Measurements from ENCODE around the gene CLUH.

The CLUH gene

GRCh38 chr17:2721603-2722002 is 10.0 kb upstream of the CLUH start:
- no peak for DNase-seq (ENCODE audit: low read depth, low spot score)

- no peak for DNase-seq (ENCODE audit: low read depth, low spot score)
Measured at GRCh38 chr17:2719861-2720260, 8.3 kb upstream of the CLUH start.

GRCh38 chr17:2718150-2718938 is 6.8 kb upstream of the CLUH start:
- no peak for DNase-seq (ENCODE audit: low read depth, low spot score)

- no peak for DNase-seq (ENCODE audit: low read depth, low spot score)
Measured at GRCh38 chr17:2716649-2717048, 5.1 kb upstream of the CLUH start.

DNA sequence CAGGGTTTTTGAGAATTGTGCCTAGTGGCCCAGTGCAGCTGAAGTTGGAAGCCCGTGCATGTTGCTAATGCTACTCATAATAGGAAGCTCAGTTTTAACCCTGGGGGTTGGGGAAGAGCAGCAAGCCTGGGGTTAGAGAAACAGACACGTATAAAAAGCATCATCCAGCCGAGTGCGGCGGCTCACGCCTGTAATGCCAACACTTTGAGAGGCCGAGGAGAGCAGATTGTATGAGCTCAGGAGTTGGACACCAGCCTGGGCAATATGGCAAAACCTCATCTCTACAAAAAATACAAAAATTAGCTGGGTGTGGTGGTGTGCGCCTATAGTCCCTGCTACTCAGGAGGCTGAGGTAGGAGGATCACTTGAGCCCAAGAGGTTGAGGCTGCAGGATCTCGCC is 2.3 kb upstream of the CLUH start:
- DNase-seq (ENCODE audit: low read depth, low spot score): no peak

DNA sequence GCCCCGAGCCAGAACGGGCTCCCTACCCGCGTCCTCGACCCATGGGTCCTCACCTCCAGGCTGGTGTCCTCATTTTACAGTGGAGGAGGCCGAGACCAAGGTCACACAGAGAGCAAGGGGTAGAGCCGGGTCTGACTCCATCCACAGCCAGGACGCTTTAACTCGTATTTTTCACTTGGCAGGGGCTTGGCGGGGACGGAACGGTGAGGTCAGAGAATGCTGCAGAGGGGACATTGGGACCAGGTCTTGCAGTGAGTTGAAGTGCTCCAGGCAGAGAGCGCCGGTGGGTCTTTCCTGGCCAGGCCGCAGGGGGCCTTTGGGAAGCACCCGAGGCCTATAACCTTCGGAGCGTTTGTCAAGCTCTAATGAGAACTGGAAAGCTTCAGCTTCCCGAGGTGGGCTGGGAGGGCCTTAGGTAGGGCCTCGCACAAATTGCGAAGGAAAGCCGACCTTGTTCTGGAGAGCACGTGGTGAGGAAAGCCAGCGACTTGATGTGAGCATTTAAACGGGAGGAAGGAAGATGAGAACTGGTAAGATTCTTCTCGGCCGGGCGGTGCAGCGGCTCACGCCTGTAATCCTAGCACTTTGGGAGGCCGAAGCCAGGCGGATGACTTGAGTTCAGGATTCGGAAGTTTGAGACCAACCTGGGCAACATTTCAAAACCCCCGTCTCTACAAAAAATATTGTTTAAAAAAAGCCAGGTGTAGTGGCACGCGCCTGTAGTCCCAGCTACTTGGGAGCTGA is 908 bp upstream of the CLUH start:
- DNase-seq (ENCODE audit: low read depth, low spot score): no peak

GRCh38 chr17:2710803-2711607 is 559 bp downstream of the CLUH start:
- no peak for DNase-seq (ENCODE audit: low read depth, low spot score)

- no peak for DNase-seq (ENCODE audit: low read depth, low spot score)
Measured at GRCh38 chr17:2710071-2710802, 1.3 kb downstream of the CLUH start.

DNA sequence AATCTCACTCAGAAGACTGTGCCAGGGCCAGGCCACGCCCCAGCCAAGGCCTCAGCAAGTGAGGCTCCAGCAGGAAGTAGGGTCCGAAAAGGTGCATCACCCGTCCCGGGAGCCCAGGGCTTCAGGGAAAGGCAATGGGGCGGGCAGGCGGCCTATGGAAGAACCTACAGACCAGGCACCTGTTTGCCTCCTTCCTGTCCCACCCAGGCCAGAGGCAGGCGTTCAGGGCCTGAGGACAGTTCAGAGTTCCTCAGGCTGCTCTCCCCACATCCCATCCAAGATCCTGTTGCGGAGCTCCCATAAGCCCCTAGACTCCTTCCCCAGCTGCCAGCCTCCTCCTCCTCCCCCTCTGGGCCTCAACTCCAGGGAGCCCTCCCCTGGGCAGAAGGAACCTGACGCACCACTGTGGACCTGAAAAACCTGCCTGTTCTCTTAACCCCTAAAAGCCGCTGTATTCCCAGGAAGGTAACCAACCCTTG is 2.3 kb downstream of the CLUH start:
- no peak for DNase-seq (ENCODE audit: low read depth, low spot score)

- no peak for DNase-seq (ENCODE audit: low read depth, low spot score)
Measured at GRCh38 chr17:2708585-2709182, 2.9 kb downstream of the CLUH start.

- DNase-seq (ENCODE audit: low read depth, low spot score): no peak
Measured at GRCh38 chr17:2707721-2708584, 3.6 kb downstream of the CLUH start.

DNA sequence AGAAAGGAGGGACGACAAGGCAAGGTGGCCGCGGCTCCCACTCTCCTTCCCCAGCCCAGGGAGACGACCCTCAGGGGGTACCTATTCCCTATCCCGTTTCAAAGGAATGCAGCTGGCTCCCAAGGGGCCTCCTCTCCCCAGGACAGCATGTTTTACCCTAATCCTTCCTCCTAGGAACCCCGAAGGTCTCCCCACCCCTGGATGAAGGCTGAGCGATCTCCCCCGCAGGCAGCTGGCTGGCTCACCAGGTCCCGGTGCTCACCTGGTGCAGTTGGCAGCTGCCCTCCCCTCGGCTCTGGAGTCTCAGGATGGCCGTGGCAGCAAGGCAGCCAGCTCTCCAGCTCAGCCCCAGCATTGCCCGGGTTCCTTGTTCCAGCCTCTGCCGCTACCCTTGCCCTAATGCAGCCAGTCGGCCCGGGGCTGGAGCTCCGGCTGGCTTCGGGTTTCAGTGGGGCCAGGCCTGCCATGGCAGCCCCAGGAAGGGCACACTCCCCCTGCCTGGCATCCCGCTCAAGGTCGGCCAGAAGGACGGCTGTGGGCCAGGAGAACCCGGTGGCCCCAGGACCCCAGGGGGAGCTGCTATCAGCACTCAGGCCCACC is 4.6 kb downstream of the CLUH start:
- no peak for DNase-seq (ENCODE audit: low read depth, low spot score)

DNA sequence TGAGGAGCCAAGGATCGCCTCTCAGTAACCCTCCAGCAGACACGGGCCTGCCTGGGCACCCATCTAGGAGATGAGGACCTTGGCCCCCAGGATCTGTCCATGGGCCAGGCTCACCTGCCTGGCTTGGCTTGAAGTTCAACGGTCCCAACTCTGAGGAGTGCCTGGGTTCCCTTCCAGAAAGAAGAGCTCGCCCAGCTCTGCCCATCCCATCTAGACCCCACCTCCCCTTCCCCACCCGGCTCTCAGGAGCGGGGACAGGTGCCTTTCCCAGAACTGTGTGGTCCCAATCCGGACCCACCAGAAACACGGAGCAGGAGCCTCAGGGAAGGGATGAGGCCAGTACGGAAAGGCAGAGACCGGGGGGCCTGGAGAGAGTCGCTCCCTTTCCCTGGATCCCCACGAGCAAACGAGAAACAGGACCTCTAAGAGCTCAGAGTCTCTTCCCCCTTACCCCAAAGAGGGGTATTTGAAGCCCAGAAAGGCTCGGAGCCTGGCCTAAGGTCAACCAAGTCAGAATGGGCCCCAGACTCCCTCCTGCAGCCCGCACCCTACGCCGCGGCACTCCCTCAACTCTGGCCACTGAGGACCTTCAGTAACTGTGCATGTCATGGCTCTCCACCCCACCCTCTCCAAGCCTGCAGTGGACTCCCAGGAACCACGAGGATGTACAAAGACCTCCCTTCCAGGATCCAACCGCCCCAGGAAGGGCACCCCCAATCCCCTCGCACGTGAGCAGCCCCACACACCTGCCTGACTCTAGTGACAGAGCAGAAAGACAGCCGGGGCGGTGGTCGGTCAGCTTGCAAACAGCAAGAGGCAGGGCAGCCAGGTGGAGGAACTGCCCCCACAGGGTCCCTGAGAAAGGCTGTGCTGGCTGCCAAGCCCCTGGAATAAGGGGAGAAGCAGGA is 5.4 kb downstream of the CLUH start:
- no peak for DNase-seq (ENCODE audit: low read depth, low spot score)

DNA sequence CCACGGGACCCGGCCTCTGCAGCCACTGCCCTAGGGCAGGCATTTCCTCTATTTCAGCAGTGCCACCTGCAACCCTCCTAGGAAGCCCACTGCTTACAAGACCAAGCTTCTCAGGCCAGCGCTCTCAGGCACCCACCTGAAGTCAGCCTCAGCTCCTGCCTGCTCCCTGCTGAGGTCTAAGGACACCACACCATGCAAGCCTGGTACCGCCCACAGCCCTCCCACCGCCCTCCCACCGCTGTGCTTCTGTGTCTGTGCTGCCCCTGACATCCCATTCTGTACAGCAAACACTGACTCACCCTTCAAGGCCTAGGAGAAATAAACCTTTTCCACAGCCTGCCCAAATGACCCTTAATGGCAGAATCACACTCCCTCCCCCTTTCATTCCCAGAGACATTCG is 6.3 kb downstream of the CLUH start:
- DNase-seq (ENCODE audit: low read depth, low spot score): peak; percentile 21

DNA sequence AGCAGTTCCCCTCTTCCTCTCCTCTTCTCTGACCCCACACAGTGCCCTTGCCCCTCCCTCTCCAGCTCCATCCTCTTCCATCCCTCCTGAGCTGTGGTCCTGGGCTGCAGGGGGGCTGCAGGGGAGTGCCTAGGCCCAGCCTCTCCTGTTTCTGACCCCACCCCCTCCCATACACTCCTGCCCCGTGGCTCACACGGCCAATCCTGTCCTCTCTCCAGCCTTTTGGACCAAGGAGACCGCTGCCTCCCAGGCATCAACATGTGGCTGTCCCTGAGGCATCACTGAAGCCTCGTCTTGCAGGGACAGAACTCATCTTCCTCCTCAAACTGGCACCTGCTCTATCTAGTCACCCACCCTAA is 6.7 kb downstream of the CLUH start:
- no peak for DNase-seq (ENCODE audit: low read depth, low spot score)

- no peak for DNase-seq (ENCODE audit: low read depth, low spot score)
Measured at GRCh38 chr17:2704031-2704889, 7.3 kb downstream of the CLUH start.

DNA sequence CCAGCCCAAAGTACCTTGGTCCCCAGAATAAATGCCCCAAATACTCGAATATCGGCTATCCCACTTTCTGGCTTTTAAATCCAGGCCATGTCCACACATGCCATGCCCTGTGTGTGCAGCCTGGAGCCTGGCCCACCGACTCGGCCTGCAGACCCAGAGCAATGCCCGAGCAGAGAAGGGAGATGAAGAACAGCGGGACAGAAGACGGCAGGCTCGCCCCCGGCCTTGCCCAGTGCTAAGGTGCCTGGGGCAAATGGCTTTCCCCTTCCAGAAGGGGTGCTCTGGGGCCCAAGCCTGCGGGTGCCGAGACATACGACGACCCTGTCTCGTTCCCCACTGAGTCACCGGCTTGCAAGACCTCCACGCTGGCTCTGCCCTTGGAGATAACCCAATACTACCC is 8.0 kb downstream of the CLUH start:
- no peak for DNase-seq (ENCODE audit: low read depth, low spot score)

DNA sequence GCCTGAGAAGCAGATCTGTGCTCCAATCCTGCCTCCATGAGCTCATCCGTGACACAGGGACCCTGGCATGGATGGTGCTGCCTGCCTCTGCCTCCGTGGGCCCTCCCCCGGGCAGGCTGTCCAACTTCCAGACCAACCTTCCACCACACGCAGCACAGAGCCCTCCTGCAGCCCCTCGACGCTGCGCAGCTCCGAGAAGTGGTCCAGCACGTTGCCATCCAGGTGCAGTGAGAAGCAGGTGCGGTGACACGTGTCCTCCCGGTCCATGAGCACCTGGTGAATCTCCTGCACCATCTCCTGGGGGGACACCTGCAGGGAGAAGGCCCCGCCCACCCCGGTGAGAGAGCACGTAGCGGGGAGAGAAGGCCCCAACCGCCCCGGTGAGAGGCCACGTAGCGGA is 8.4 kb downstream of the CLUH start:
- no peak for DNase-seq (ENCODE audit: low read depth, low spot score)
